Breast epithelium (tissue), 4 donors: ENCODE results near the gene PSMG3. TPM values are rescaled to one million over a fixed set of nuclear protein-coding genes. Genes with fewer than 3 reads are reported as not detected.

Experiments used
- DNase-seq, 2 donors: peaks; one replicate each; pipeline ENCODE4 v3.0.0-alpha.2; 2019; ENCODE audit warnings: low spot score in 2 of 2
- H3K27ac ChIP-seq, 2 donors: fragments of 200-600 bp; sonication (generic) in 1 of 2; one replicate each; pipeline ENCODE4 v1.5.1; 2016 to 2019; ENCODE audit warnings: mild to moderate bottlenecking in 1 of 2
- H3K27me3 ChIP-seq, 2 donors: fragments of 200-600 bp; sonication (generic) in 1 of 2; one replicate each; pipeline versions ENCODE4 v1.5.1 to v1.6.0; 2017 to 2019; ENCODE audit warnings: control low read depth in 1 of 2, mild to moderate bottlenecking in 1 of 2
- H3K36me3 ChIP-seq: fragments of 200-600 bp; one replicate; pipeline ENCODE4 v1.5.1; 2019
- H3K4me1 ChIP-seq, 2 donors: fragments of 200-600 bp; sonication (generic); one replicate each; pipeline ENCODE4 v1.5.1; 2016 to 2019; ENCODE audit warnings: control low read depth in 1 of 2
- H3K4me3 ChIP-seq, 3 donors: fragments of 200-600 bp; sonication (generic); 1 replicate in 2 of 3; 2 replicates in 1 of 3; pipeline ENCODE4 v1.5.1; 2016 to 2019; ENCODE audit warnings: mild to moderate bottlenecking in 3 of 3, moderate library complexity in 2 of 3
- H3K9me3 ChIP-seq, 2 donors: fragments of 200-600 bp; sonication (generic) in 1 of 2; one replicate each; pipeline ENCODE4 v1.5.1; 2016 to 2019; ENCODE audit warnings: control low read depth in 1 of 2
- POLR2A ChIP-seq: fragments of 450-650 bp; IDR thresholded peaks from one replicate; pipeline ENCODE4 v1.6.1; 2016; ENCODE audit warnings: antibody characterized with exemption, mild to moderate bottlenecking, moderate library complexity
- POLR2AphosphoS5 ChIP-seq, 3 donors: sonication (generic); formaldehyde crosslinking; IDR thresholded peaks; one replicate each; pipeline ENCODE4 v1.6.1; 2017; ENCODE audit warnings: antibody characterized with exemption in 3 of 3
- intact Hi-C: fragments of 100-400 bp; cut with DNase I; formaldehyde crosslinking; loops from one replicate; pipeline ENCODE4 v1.15.1; 2023; ENCODE audit warnings: low total_unique reads
- total RNA-seq, 3 donors: library from RNA; depleted of rRNA; stranded (reverse); fragments of >200 nt; gene quantifications; one replicate each; pipeline ENCODE4 v1.1.0, GENCODE V29; 2016
- TF ChIP-seq, protein P1 (sequence below), 3 donors: fragments of 450-650 bp; IDR thresholded peaks; one replicate each; pipeline ENCODE4 v1.5.1; 2016 to 2017; ENCODE audit warnings: antibody characterized with exemption in 3 of 3, mild to moderate bottlenecking in 3 of 3, moderate library complexity in 3 of 3

Gene PSMG3, protein sequence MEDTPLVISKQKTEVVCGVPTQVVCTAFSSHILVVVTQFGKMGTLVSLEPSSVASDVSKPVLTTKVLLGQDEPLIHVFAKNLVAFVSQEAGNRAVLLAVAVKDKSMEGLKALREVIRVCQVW
- total RNA-seq = 10 to 100 TPM; 32.6 to 52.8 (median 45.4) TPM

- Histone ChIP-seq H3K4me3 (peak within 1 kb of the TSS; percentile 71 to 91 (median 90)), H3K27ac (peak within 1 kb of the TSS; percentile 92 to 93), H3K4me1 (peaks cover 7 to 14% of the 10 kb centered on the region in 2 donors), H3K9me3 (no peaks in the 10 kb centered on the region), H3K27me3 (no peaks in the 10 kb centered on the region), H3K36me3 (no peaks in the 10 kb centered on the region)
- TF ChIP-seq POLR2A (peak; percentile 40), POLR2AphosphoS5 (IDR thresholded peaks at IDR 0.05) (peak; percentile 68 to 69 (median 68))
- TF ChIP-seq, protein P1, sequence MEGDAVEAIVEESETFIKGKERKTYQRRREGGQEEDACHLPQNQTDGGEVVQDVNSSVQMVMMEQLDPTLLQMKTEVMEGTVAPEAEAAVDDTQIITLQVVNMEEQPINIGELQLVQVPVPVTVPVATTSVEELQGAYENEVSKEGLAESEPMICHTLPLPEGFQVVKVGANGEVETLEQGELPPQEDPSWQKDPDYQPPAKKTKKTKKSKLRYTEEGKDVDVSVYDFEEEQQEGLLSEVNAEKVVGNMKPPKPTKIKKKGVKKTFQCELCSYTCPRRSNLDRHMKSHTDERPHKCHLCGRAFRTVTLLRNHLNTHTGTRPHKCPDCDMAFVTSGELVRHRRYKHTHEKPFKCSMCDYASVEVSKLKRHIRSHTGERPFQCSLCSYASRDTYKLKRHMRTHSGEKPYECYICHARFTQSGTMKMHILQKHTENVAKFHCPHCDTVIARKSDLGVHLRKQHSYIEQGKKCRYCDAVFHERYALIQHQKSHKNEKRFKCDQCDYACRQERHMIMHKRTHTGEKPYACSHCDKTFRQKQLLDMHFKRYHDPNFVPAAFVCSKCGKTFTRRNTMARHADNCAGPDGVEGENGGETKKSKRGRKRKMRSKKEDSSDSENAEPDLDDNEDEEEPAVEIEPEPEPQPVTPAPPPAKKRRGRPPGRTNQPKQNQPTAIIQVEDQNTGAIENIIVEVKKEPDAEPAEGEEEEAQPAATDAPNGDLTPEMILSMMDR (IDR thresholded peaks at IDR 0.05) = peak; percentile 21 to 43 (median 37)
- peak; percentile 84 to 90 for DNase-seq
- intact Hi-C loops = no loop called here
These were observed at the start of gene PSMG3 for GRCh38 chr7:1569833-1570632. Gene PSMG3, minus strand, starts transcription at chr7:1570032. Its CDS starts 693 bp downstream, at chr7:1569339.

- no peaks in the 10 kb centered on the region for H3K36me3 ChIP-seq
- no peak overlapping the region for H3K4me3 ChIP-seq
- H3K27me3 ChIP-seq = peaks cover 0 to 12% of the 10 kb centered on the region in 2 donors
- intact Hi-C loops = no loop called here
- no peak overlapping the region for H3K27ac ChIP-seq
- no peak for DNase-seq
- no peaks in the 10 kb centered on the region for H3K9me3 ChIP-seq
- no peaks in the 10 kb centered on the region for H3K4me1 ChIP-seq
- no peak for TF ChIP-seq POLR2AphosphoS5 (IDR thresholded peaks at IDR 0.05)
- TF ChIP-seq, protein P1 (IDR thresholded peaks at IDR 0.05) = no peak
- no peak for TF ChIP-seq POLR2A
These were observed 48.6 kb upstream of the PSMG3 start for GRCh38 chr7:1618475-1618874.

GRCh38 chr7:1617957-1618356, 48.1 kb upstream of the PSMG3 start:
- Histone ChIP-seq H3K9me3 (no peaks in the 10 kb centered on the region), H3K36me3 (no peaks in the 10 kb centered on the region), H3K4me3 (no peak overlapping the region), H3K27ac (no peak overlapping the region), H3K27me3 (peaks cover 0 to 12% of the 10 kb centered on the region in 2 donors), H3K4me1 (no peaks in the 10 kb centered on the region)
- no peak for TF ChIP-seq POLR2AphosphoS5 (IDR thresholded peaks at IDR 0.05)
- TF ChIP-seq, protein P1 (IDR thresholded peaks at IDR 0.05) = no peak
- TF ChIP-seq POLR2A = no peak
- DNase-seq = no peak
- intact Hi-C loops = no loop called here

GRCh38 chr7:1616741-1617140, 46.9 kb upstream of the PSMG3 start:
- intact Hi-C loops = no loop called here
- Histone ChIP-seq H3K36me3 (no peaks in the 10 kb centered on the region), H3K27me3 (peaks cover 0 to 12% of the 10 kb centered on the region in 2 donors), H3K27ac (no peak overlapping the region), H3K4me3 (no peak overlapping the region), H3K4me1 (no peaks in the 10 kb centered on the region), H3K9me3 (no peaks in the 10 kb centered on the region)
- DNase-seq = no peak
- TF ChIP-seq POLR2A (no peak), POLR2AphosphoS5 (IDR thresholded peaks at IDR 0.05) (no peak)
- TF ChIP-seq, protein P1 (IDR thresholded peaks at IDR 0.05) = no peak

DNA sequence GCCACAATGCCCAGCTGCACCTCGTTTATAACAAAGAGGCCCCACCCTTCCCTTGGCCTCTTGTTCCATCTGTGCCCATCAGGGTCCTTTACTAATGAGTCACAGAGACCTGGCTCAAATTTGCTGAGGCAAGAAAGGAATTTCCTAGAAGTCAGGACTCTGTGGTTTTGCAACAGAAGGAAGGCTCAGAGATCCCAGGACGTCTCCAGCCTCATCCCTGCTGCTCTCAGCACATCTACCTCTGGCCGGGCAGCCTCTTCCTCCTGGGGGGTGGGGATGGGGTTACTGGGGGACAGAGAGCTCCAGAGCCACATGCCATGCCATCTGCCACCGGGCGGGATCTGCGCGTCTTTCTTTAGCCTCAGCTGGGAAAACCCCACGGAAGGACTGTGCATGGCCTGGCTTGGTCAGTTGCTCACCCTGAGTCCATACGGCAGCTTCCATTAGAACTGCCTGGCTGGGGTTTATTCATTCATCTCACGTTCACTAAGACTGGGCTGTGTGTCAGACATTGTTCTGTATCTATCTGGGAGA, 41.9 kb upstream of the PSMG3 start:
- no peaks in the 10 kb centered on the region for H3K36me3 ChIP-seq
- TF ChIP-seq, protein P1 (IDR thresholded peaks at IDR 0.05) = no peak
- TF ChIP-seq POLR2A (no peak), POLR2AphosphoS5 (IDR thresholded peaks at IDR 0.05) (no peak)
- intact Hi-C loops = no loop called here
- H3K4me3 ChIP-seq = no peak overlapping the region
- no peaks in the 10 kb centered on the region for H3K9me3 ChIP-seq
- H3K4me1 ChIP-seq = no peaks in the 10 kb centered on the region
- peaks cover 0 to 7% of the 10 kb centered on the region in 2 donors for H3K27me3 ChIP-seq
- no peak for DNase-seq
- H3K27ac ChIP-seq = no peak overlapping the region
